HPDE6-E6E7 (cell line): ENCODE measurements around the gene GMDS.

Source experiments
- DNase-seq: peaks from one replicate; pipeline ENCODE4 v3.0.0; 2011; ENCODE audit warnings: missing footprints; ENCODE audit errors: extremely low spot score

Gene GMDS

GRCh38 chr6:1614448-1615150 is 630.8 kb downstream of the GMDS start:
- DNase-seq, result no peak

GRCh38 chr6:1613688-1614447 is 631.5 kb downstream of the GMDS start:
- no peak for DNase-seq

DNA sequence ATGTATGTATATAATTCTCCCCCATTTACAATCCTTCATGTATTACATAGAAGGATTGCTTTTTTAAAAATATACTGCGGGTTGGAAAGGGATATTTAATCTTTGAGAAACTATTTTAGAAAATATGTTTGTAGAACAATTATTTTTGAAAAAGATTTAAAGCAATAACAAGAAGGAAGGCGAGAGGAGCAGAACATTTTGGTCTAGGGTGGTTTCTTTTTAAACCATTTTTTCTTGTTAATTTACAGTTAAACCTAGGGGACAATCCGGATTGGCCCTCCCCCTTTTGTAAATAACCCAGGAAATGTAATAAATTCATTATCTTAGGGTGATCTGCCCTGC is 632.1 kb downstream of the GMDS start:
- DNase-seq, result no peak

GRCh38 chr6:1612974-1613306 is 632.5 kb downstream of the GMDS start:
- no peak for DNase-seq

GRCh38 chr6:1612299-1612973 is 633.0 kb downstream of the GMDS start:
- no peak for DNase-seq

GRCh38 chr6:1611572-1612298 is 633.7 kb downstream of the GMDS start:
- DNase-seq, result no peak

DNA sequence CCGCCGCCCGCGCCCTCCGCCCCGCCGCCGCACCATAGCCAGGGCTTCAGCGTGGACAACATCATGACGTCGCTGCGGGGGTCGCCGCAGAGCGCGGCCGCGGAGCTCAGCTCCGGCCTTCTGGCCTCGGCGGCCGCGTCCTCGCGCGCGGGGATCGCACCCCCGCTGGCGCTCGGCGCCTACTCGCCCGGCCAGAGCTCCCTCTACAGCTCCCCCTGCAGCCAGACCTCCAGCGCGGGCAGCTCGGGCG is 634.2 kb downstream of the GMDS start:
- DNase-seq, result no peak

GRCh38 chr6:1610497-1611321 is 634.7 kb downstream of the GMDS start:
- no peak for DNase-seq

GRCh38 chr6:1609648-1610496 is 635.5 kb downstream of the GMDS start, which contains the start of gene FOXC1:
FOXC1 (plus strand) TSS chr6:1609915; CDS start chr6:1610446, 531 bp downstream.
- DNase-seq, result peak; percentile 88

DNA sequence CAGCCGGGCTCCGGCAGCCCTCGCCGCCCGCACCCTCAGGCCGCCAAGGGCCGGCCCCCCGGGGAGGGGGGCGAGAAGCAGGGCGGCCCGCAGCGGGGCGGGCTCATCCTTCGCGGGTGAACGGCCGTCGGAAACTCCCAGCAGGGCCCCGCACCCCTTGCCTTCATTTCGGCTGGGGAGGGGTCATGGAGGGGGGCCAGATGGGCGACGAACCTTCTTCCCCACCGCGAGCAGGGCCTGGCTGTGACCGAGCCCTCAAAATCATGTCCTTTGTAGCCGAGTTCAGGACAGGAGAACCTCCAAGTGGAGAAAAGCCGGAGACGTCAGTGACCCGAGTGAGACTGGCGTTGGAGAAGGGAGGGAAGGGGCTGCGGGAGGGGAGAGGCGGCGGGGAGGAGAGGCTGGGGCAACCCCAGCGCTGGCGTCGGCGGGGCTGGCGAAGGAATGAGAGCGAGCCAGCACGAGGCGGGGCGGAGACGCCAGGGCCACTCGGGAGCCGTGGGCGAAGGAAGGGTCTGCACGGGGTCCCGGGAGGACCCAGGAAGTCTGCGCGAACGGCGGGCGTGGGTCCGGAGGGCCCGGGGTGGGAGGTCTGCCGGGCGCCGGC is 636.3 kb downstream of the GMDS start:
- DNase-seq, result no peak

- DNase-seq, result no peak
These were observed 637.0 kb downstream of the GMDS start for GRCh38 chr6:1608222-1609040.

DNA sequence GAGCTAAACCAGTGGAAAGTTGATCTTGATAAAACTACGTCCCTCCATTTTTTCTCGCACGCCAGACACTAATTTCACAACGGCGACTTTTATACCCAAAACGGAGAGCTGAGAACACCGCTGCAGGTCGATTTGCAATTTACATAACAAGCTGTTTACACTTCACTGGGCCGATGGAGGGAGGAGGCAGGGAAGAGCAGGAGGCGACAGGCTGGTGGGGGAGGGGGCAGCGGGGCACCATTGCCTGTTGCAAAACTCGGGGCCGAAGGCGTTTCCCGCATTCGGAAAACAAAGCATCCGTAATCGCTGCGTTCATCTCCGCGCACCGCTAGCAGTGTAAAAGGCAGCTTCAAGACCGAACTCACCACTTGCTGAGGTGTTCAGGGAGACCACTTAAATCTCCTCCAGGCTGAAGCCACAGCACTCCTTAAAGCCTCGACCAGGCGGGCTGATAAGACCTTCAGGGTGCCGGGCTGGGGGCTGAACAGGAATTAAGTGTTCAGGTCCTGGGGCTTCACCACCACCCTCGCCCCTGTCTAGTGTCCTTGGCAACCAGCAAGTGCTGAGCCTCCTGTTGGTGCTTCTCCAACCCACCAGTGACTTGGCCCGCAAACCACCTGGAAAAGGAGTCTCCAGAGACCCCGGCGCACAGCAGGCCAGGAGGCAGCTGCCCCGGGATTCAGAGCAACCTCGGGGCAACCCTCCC is 637.7 kb downstream of the GMDS start:
- DNase-seq, result no peak

DNA sequence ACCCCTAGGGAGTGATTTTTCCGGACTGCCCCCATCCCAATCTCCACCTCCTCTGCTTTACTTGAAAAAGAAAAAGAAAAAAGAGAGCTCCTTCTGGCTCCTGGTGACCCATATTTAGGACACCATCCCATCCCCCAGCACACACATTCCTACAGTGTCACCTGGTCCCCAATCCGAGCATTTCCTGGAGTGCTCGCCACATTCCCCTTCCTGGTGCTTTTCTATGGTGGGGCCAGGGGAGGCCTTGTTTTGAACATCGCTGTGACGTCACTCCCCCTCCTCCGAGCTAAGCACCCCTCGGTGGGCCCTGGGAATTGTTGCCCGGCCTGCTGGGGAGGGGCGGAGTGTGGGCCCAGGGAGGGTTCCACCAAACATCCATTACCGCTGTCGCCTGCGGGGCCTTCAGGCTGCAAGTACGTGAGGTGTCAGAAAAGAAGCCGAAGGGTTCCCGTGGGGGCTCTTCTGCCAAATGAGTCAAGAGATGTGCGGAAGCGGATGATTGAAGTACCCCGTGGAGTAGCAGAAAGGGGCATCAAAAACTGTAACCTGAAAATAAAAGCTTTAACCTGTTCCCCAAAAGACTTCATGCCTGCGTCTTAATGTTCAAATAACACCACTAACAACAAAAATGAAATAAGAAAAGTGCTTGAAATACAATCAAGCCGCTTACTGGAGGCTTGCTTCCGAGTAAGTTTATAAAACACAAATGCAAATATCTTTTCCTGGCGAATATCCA is 638.5 kb downstream of the GMDS start:
- no peak for DNase-seq

DNA sequence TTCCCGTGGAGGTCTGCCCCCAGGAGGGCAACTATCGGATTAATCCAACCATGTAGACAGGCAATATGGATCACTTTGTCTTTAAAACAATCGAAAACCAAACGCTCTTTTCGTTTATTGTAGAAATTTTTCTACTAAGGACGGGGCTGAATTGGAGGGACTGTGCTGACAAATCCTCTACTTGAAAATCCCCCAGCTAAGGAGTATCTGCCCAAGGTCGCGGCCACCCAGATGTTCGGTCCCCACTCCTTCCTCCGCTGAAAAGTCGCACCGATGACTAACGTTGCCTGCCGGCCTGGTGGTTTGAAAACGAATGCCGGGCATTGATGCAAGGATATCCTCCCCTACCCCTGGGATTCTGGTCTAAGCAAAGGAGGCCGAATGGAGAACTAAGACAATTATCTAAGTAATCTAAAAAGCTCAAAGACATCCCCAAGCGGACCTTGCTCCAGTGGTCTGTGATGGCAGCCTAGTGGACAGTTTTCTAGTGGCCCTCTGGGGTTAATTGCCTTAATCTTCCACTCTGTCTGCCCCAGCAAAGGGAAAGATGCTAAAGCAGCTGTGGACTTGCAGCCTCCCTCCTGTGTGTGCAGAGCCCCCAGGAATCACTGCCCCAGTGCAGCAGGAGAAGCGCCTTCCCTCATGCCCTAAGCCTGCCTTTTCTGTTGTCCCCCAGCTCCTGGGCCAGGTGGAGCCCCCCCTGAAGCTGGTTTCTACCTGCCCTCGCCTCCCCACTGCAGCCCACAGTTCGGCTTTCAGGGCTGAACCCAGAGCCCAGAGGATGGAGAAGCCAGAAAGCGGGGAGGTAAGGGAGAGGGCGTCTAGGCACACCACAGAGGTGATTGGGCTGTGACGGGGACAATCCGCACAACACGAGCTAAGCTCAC is 639.3 kb downstream of the GMDS start:
- DNase-seq, result no peak

- DNase-seq, result no peak
These were observed 640.2 kb downstream of the GMDS start for GRCh38 chr6:1605004-1605892.
